NCI-H1092 treated with DMSO at 0.1 percent for 48 hours (cell line): ENCODE results near the gene AKAP8L.

Source experiments
- DNase-seq: peaks from one replicate; lab custom pipeline; 2025; lab: John Stamatoyannopoulos, UW

The AKAP8L gene

GRCh38 chr19:15432629-15433518 lies 14.1 kb upstream of the AKAP8L start:
- DNase-seq = peak; percentile 91

- DNase-seq = no peak
These were observed 13.3 kb upstream of the AKAP8L start for GRCh38 chr19:15432018-15432494.

GRCh38 chr19:15431396-15432017 lies 12.7 kb upstream of the AKAP8L start:
- DNase-seq = no peak

- DNase-seq = no peak
These were observed 11.8 kb upstream of the AKAP8L start for GRCh38 chr19:15430526-15431120.

GRCh38 chr19:15429825-15430467 lies 11.2 kb upstream of the AKAP8L start:
- no peak for DNase-seq

GRCh38 chr19:15428956-15429824 lies 10.4 kb upstream of the AKAP8L start:
- DNase-seq = no peak

- DNase-seq = no peak
These were observed 9.2 kb upstream of the AKAP8L start for GRCh38 chr19:15427991-15428471.

- DNase-seq = no peak
These were observed 8.5 kb upstream of the AKAP8L start for GRCh38 chr19:15427350-15427700.

GRCh38 chr19:15426485-15427349 lies 7.9 kb upstream of the AKAP8L start:
- no peak for DNase-seq

GRCh38 chr19:15425321-15425950 lies 6.6 kb upstream of the AKAP8L start:
- no peak for DNase-seq

- DNase-seq = no peak
These were observed 6.0 kb upstream of the AKAP8L start for GRCh38 chr19:15424692-15425272.

- no peak for DNase-seq
These were observed 5.3 kb upstream of the AKAP8L start for GRCh38 chr19:15424121-15424520.

- DNase-seq = no peak
These were observed 4.3 kb upstream of the AKAP8L start for GRCh38 chr19:15423130-15423529.

- DNase-seq = no peak
These were observed 3.7 kb upstream of the AKAP8L start for GRCh38 chr19:15422296-15423075.

- DNase-seq = peak; percentile 95
These were observed 3.0 kb upstream of the AKAP8L start for GRCh38 chr19:15421721-15422260.

- no peak for DNase-seq
These were observed 2.4 kb upstream of the AKAP8L start for GRCh38 chr19:15421136-15421695.

GRCh38 chr19:15419413-15420025 lies 731 bp upstream of the AKAP8L start:
- DNase-seq = no peak

GRCh38 chr19:15418231-15418578 lies 583 bp downstream of the AKAP8L start:
- peak; percentile 62 for DNase-seq
